OCI-LY7 (cell line): ENCODE measurements around the gene FOXO6. TPM values are rescaled to one million over a fixed set of nuclear protein-coding genes. Genes with fewer than 3 reads are reported as not detected.

ENCODE experiments used
- BruUV-seq: library from RNA; stranded (reverse); fragments of 400-500 nt; replicated peaks from 2 replicates; lab custom pipeline; 2021; lab: Mats Ljungman, UMichigan
- CTCF ChIA-PET: fragments of 300-600 bp; sonication (Branson Sonifier 250); formaldehyde crosslinking; loops from one replicate; lab custom pipeline; 2022; ENCODE audit warnings: antibody characterized with exemption; ENCODE audit not compliant: unreplicated experiment; lab: Charles Lee
- POLR2A ChIA-PET: fragments of 300-600 bp; sonication (Branson Sonifier 250); formaldehyde crosslinking; loops from one replicate; lab custom pipeline; 2022; ENCODE audit warnings: antibody characterized with exemption; lab: Charles Lee
- DNase-seq: peaks from one replicate; pipeline ENCODE4 v3.0.0-alpha.2; 2015; ENCODE audit warnings: low spot score
- H2AFZ ChIP-seq: fragments of 200-600 bp; sonication (generic), shearing (Covaris generic); 2 replicates; pipeline ENCODE4 v1.6.1; 2014; ENCODE audit warnings: mild to moderate bottlenecking, antibody characterized with exemption, low read length, moderate library complexity
- H3K27ac ChIP-seq: fragments of 200-600 bp; sonication (generic); 2 replicates; pipeline ENCODE4 v1.5.1; 2014; ENCODE audit warnings: mixed run types, low read depth, mild to moderate bottlenecking, moderate library complexity, low read length, inconsistent platforms; ENCODE audit not compliant: poor library complexity, severe bottlenecking
- H3K36me3 ChIP-seq: fragments of 200-600 bp; sonication (generic); 2 replicates; pipeline ENCODE4 v1.6.1; 2014; ENCODE audit warnings: mild to moderate bottlenecking, antibody characterized with exemption, low read length, moderate library complexity, mixed read lengths; ENCODE audit not compliant: insufficient read depth
- H3K4me1 ChIP-seq: fragments of 200-600 bp; sonication (generic); 2 replicates; pipeline ENCODE4 v1.5.1; 2014; ENCODE audit warnings: mild to moderate bottlenecking, low read length; ENCODE audit not compliant: insufficient read depth, poor library complexity, severe bottlenecking
- H3K4me2 ChIP-seq: fragments of 200-600 bp; sonication (generic); 2 replicates; pipeline ENCODE4 v1.6.1; 2014; ENCODE audit warnings: mild to moderate bottlenecking, low read length
- H3K4me3 ChIP-seq: fragments of 200-600 bp; sonication (generic); 2 replicates; pipeline ENCODE4 v1.5.1; 2014; ENCODE audit warnings: mild to moderate bottlenecking, low read depth, low read length; ENCODE audit not compliant: poor library complexity, severe bottlenecking
- H3K79me2 ChIP-seq: fragments of 200-600 bp; sonication (generic); 2 replicates; pipeline ENCODE4 v1.6.1; 2016; ENCODE audit warnings: low read depth, mild to moderate bottlenecking, low read length, moderate library complexity, mixed read lengths; ENCODE audit not compliant: insufficient read depth
- H3K9me2 ChIP-seq: fragments of 200-600 bp; sonication (generic); 2 replicates; pipeline ENCODE4 v1.6.1; 2016; ENCODE audit warnings: mild to moderate bottlenecking, low read length, mixed read lengths; ENCODE audit not compliant: insufficient read depth
- H3K9me3 ChIP-seq: fragments of 200-600 bp; sonication (generic); 2 replicates; pipeline ENCODE4 v1.6.1; 2014; ENCODE audit warnings: mild to moderate bottlenecking, mixed run types, low read length, mixed read lengths
- H4K20me1 ChIP-seq: fragments of 200-600 bp; sonication (generic); 2 replicates; pipeline ENCODE4 v1.6.1; 2014; ENCODE audit warnings: mild to moderate bottlenecking, antibody characterized with exemption, low read length, moderate library complexity, mixed read lengths; ENCODE audit not compliant: insufficient read depth
- CTCF ChIP-seq: fragments of 200-600 bp; sonication (generic); conservative IDR thresholded peaks from 2 replicates; pipeline ENCODE4 v1.5.1; 2014; ENCODE audit warnings: mild to moderate bottlenecking, antibody characterized with exemption, low read length, moderate library complexity, mixed read lengths
- EZH2phosphoT487 ChIP-seq: fragments of 200-600 bp; sonication (generic); IDR thresholded peaks from 2 replicates; pipeline ENCODE4 v1.6.1; 2018; ENCODE audit warnings: low read depth, borderline replicate concordance, mild to moderate bottlenecking, mixed run types, antibody characterized with exemption, low read length, moderate library complexity, mixed read lengths
- intact Hi-C: fragments of 100-400 bp; cut with micrococcal nuclease; formaldehyde crosslinking; loops from one replicate; pipeline ENCODE4 v1.10.0; 2022; ENCODE audit not compliant: unreplicated experiment
- total RNA-seq, 2 experiments: library from RNA; depleted of rRNA in 1 of 2; stranded (reverse); fragments of >200 nt in 1 of 2; shearing (Covaris generic) in 1 of 2; gene quantifications; 2 replicates each; pipeline ENCODE4 v1.2.3, GENCODE V29; 2014 to 2022

Gene FOXO6
- total RNA-seq, 2 experiments from 2014 or later: not detected

- Histone ChIP-seq H2AFZ (no peak overlapping the region), H3K36me3 (no peaks in the 10 kb centered on the region), H3K9me3 (no peaks in the 10 kb centered on the region), H3K4me1 (no peaks in the 10 kb centered on the region), H3K4me2 (no peak overlapping the region), H3K27ac (no peak overlapping the region), H4K20me1 (no peaks in the 10 kb centered on the region; the same call in 1 of the 2 replicates), H3K79me2 (no peaks in the 10 kb centered on the region), H3K9me2 (no peaks in the 10 kb centered on the region), H3K4me3 (no peak overlapping the region)
- POLR2A ChIA-PET: no interaction called here
- no peak for DNase-seq
- CTCF ChIA-PET: interaction anchor here (0.6 kb wide), 1 partner anchor 14 kb away, joined by 3 read pairs; no protein-coding TSS in a partner anchor
- TF ChIP-seq CTCF (no peak), EZH2phosphoT487 (no peak)
- intact Hi-C loops: no loop called here
- BruUV-seq: no TSS peak
These were observed 34.0 kb downstream of the FOXO6 start for GRCh38 chr1:41394959-41395956.

- no peak for DNase-seq
- Histone ChIP-seq H3K4me1 (no peaks in the 10 kb centered on the region), H3K4me2 (no peak overlapping the region), H4K20me1 (no peaks in the 10 kb centered on the region; the same call in 1 of the 2 replicates), H3K4me3 (no peak overlapping the region), H3K36me3 (no peaks in the 10 kb centered on the region), H3K27ac (no peak overlapping the region), H3K9me2 (no peaks in the 10 kb centered on the region), H2AFZ (no peak overlapping the region), H3K79me2 (no peaks in the 10 kb centered on the region), H3K9me3 (no peaks in the 10 kb centered on the region)
- no TSS peak for BruUV-seq
- POLR2A ChIA-PET: interaction anchor here (0.7 kb wide), 1 partner anchor 1464 kb away, joined by 3 read pairs; no protein-coding TSS in a partner anchor
- CTCF ChIA-PET: no interaction called here
- intact Hi-C loops: no loop called here
- no peak for TF ChIP-seq CTCF
- TF ChIP-seq EZH2phosphoT487: no peak
These were observed 34.9 kb downstream of the FOXO6 start for GRCh38 chr1:41396084-41396483.

- ChIA-PET CTCF (no interaction called here), POLR2A (no interaction called here)
- Histone ChIP-seq H3K79me2 (no peaks in the 10 kb centered on the region), H2AFZ (no peak overlapping the region), H3K27ac (no peak overlapping the region), H4K20me1 (no peaks in the 10 kb centered on the region; the same call in 1 of the 2 replicates), H3K4me2 (no peak overlapping the region), H3K9me2 (no peaks in the 10 kb centered on the region), H3K4me3 (no peak overlapping the region), H3K9me3 (no peaks in the 10 kb centered on the region), H3K36me3 (no peaks in the 10 kb centered on the region), H3K4me1 (no peaks in the 10 kb centered on the region)
- no TSS peak for BruUV-seq
- TF ChIP-seq CTCF: no peak
- no peak for TF ChIP-seq EZH2phosphoT487
- intact Hi-C loops: no loop called here
- no peak for DNase-seq
These were observed 35.8 kb downstream of the FOXO6 start for GRCh38 chr1:41397020-41397419.
